ENCODE data around the gene TMEM190. TPM values are rescaled to one million over a fixed set of nuclear protein-coding genes. Genes with fewer than 3 reads are reported as not detected.

Gene TMEM190
- total and polyA plus RNA-seq, 2 donors (not counting 1 experiment from before 2014, with no cell fraction given) = not detected

- TF ChIP-seq CTCF (IDR thresholded peaks at IDR 0.05) (no peak), EZH2 (IDR thresholded peaks at IDR 0.05; ENCODE audit: borderline replicate concordance, insufficient read depth, low read depth, low read length, poor library complexity, severe bottlenecking) (no peak)
- no peaks in the 10 kb centered on the region for H4K20me1 ChIP-seq (ENCODE audit: control insufficient read depth, insufficient read depth, low read length, poor library complexity, severe bottlenecking)
- ATAC-seq (ENCODE audit: low read depth) (no peak), DNase-seq (no peak)
- no peak overlapping the region for H3K27ac Mint-ChIP-seq
- no peak overlapping the region for H3K4me3 ChIP-seq (ENCODE audit: control extremely low read depth in 1 of 5, extremely low read depth in 1 of 5, insufficient read depth in 1 of 5, low read depth in 2 of 5, low read length in 4 of 5)
- peaks cover 15 to 17% of the 10 kb centered on the region in 2 donors for H3K4me1 ChIP-seq (ENCODE audit: control insufficient read depth in 2 of 2, insufficient read depth in 2 of 2, low read length in 2 of 2)
- H3K27me3 ChIP-seq (replicated peaks in 1 of 4; ENCODE audit: control extremely low read depth in 1 of 4, control insufficient read depth in 3 of 4, insufficient read depth in 4 of 4, low read length in 3 of 4) = peaks cover 0 to 39% (median 18%) of the 10 kb centered on the region in 4 experiments
- no peak overlapping the region for H2AFZ ChIP-seq (ENCODE audit: insufficient read depth, low read depth, low read length, poor library complexity, severe bottlenecking)
- POLR2A ChIA-PET = no interaction called here
- WGBS (ENCODE audit: insufficient coverage) = 92% methylated on average over 11 of the region's 19 CpGs
- no peak overlapping the region for H3K27ac ChIP-seq (ENCODE audit: low read length in 2 of 2)
- H3K36me3 ChIP-seq (replicated peaks in 1 of 2; ENCODE audit: control extremely low read depth in 1 of 2, control insufficient read depth in 1 of 2, extremely low read depth in 1 of 2, insufficient read depth in 2 of 2, low read length in 1 of 2) = no peaks in the 10 kb centered on the region
- peaks cover 7% of the 10 kb centered on the region for H3K4me1 Mint-ChIP-seq
- H3K9me3 Mint-ChIP-seq (ENCODE audit: insufficient read depth) = no peaks in the 10 kb centered on the region
- CTCF ChIA-PET = no interaction called here
- no peak overlapping the region for H3K4me2 ChIP-seq (replicated peaks; ENCODE audit: low read depth, low read length, poor library complexity, severe bottlenecking)
- H3K79me2 ChIP-seq (ENCODE audit: control insufficient read depth, insufficient read depth, low read length) = no peaks in the 10 kb centered on the region
- H3K27me3 Mint-ChIP-seq = peaks cover 22% of the 10 kb centered on the region
- intact Hi-C loops (cut with micrococcal nuclease) = no loop called here
- no peak overlapping the region for H3K9ac ChIP-seq (ENCODE audit: low read length)
- H3K4me3 Mint-ChIP-seq = no peak overlapping the region
- peaks cover 0 to 13% (median 0%) of the 10 kb centered on the region in 3 donors for H3K9me3 ChIP-seq (ENCODE audit: control extremely low read depth in 1 of 3, control insufficient read depth in 2 of 3, insufficient read depth in 1 of 3, low read length in 2 of 3)
Measured at GRCh38 chr19:55365964-55366363, 10.7 kb upstream of the TMEM190 start.

GRCh38 chr19:55366790-55367189 is 9.8 kb upstream of the TMEM190 start:
- POLR2A ChIA-PET = no interaction called here
- TF ChIP-seq EZH2 (IDR thresholded peaks at IDR 0.05; ENCODE audit: borderline replicate concordance, insufficient read depth, low read depth, low read length, poor library complexity, severe bottlenecking) (no peak), CTCF (IDR thresholded peaks at IDR 0.05) (no peak)
- H3K27me3 ChIP-seq (replicated peaks in 1 of 4; ENCODE audit: control extremely low read depth in 1 of 4, control insufficient read depth in 3 of 4, insufficient read depth in 4 of 4, low read length in 3 of 4) = peaks cover 0 to 44% (median 20%) of the 10 kb centered on the region in 4 experiments

More at GRCh38 chr19:55366790-55367189, 9.8 kb upstream of the TMEM190 start:
- Histone ChIP-seq H3K79me2 (ENCODE audit: control insufficient read depth, insufficient read depth, low read length) (no peaks in the 10 kb centered on the region), H4K20me1 (ENCODE audit: control insufficient read depth, insufficient read depth, low read length, poor library complexity, severe bottlenecking) (no peaks in the 10 kb centered on the region), H3K9me3 (ENCODE audit: control extremely low read depth in 1 of 3, control insufficient read depth in 2 of 3, insufficient read depth in 1 of 3, low read length in 2 of 3) (peaks cover 0 to 13% (median 0%) of the 10 kb centered on the region in 3 donors), H3K4me3 (ENCODE audit: control extremely low read depth in 1 of 5, extremely low read depth in 1 of 5, insufficient read depth in 1 of 5, low read depth in 2 of 5, low read length in 4 of 5) (no peak overlapping the region), H3K4me1 (ENCODE audit: control insufficient read depth in 2 of 2, insufficient read depth in 2 of 2, low read length in 2 of 2) (peaks cover 15 to 17% of the 10 kb centered on the region in 2 donors), H3K9ac (ENCODE audit: low read length) (no peak overlapping the region), H3K36me3 (replicated peaks in 1 of 2; ENCODE audit: control extremely low read depth in 1 of 2, control insufficient read depth in 1 of 2, extremely low read depth in 1 of 2, insufficient read depth in 2 of 2, low read length in 1 of 2) (no peaks in the 10 kb centered on the region), H3K27ac (ENCODE audit: low read length in 2 of 2) (no peak overlapping the region), H2AFZ (ENCODE audit: insufficient read depth, low read depth, low read length, poor library complexity, severe bottlenecking) (no peak overlapping the region), H3K4me2 (replicated peaks; ENCODE audit: low read depth, low read length, poor library complexity, severe bottlenecking) (no peak overlapping the region)
- Mint-ChIP-seq H3K27me3 (peaks cover 28% of the 10 kb centered on the region), H3K4me3 (no peak overlapping the region), H3K9me3 (ENCODE audit: insufficient read depth) (no peaks in the 10 kb centered on the region), H3K4me1 (peaks cover 9% of the 10 kb centered on the region), H3K27ac (no peak overlapping the region)
- WGBS (ENCODE audit: insufficient coverage) = 75% methylated on average over 1 of the region's 3 CpGs
- CTCF ChIA-PET = no interaction called here
- DNase-seq = no peak
- no peak for ATAC-seq (ENCODE audit: low read depth)
- intact Hi-C loops (cut with micrococcal nuclease) = no loop called here

All from B cell (primary cell).